KMS-11 (cell line): Measurements from ENCODE around the gene TRIM13.
"Not testable (repeated sequence)": the region's sequence is repeated elsewhere in the genome, so short reads cannot be mapped to it uniquely, and the experiment has no call there.

Experiments
- H2AFZ ChIP-seq: fragments of 200-600 bp; sonication (generic); 2 replicates; pipeline ENCODE4 v1.6.1; 2016; ENCODE audit warnings: antibody characterized with exemption, mixed run types, low read depth
- H3K27ac ChIP-seq: fragments of 200-600 bp; sonication (generic); 2 replicates; pipeline ENCODE4 v1.6.1; 2016; ENCODE audit warnings: mild to moderate bottlenecking, mixed run types
- H3K27me3 ChIP-seq: fragments of 200-600 bp; sonication (generic); 2 replicates; pipeline ENCODE4 v1.6.1; 2017; ENCODE audit warnings: mild to moderate bottlenecking, low read depth, mixed run types, moderate library complexity; ENCODE audit not compliant: insufficient read depth
- H3K36me3 ChIP-seq: fragments of 200-600 bp; sonication (generic); 2 replicates; pipeline ENCODE4 v1.6.1; 2017; ENCODE audit warnings: mild to moderate bottlenecking, mixed run types; ENCODE audit not compliant: insufficient read depth
- H3K4me1 ChIP-seq: fragments of 200-600 bp; sonication (generic); 2 replicates; pipeline ENCODE4 v1.6.1; 2016; ENCODE audit warnings: mild to moderate bottlenecking, low read depth, mixed run types; ENCODE audit not compliant: poor library complexity, severe bottlenecking
- H3K4me2 ChIP-seq: fragments of 200-600 bp; sonication (generic); 2 replicates; pipeline ENCODE4 v1.7.0; 2016; ENCODE audit warnings: mild to moderate bottlenecking, mixed run types
- H3K4me3 ChIP-seq: fragments of 200-600 bp; sonication (generic); IDR thresholded peaks from 2 replicates; pipeline ENCODE4 v1.6.1; 2017; ENCODE audit warnings: low read depth, low read length, mixed read lengths; ENCODE audit not compliant: insufficient read depth
- H3K79me2 ChIP-seq: fragments of 200-600 bp; sonication (generic); 2 replicates; pipeline ENCODE4 v1.6.1; 2016; ENCODE audit warnings: low read depth, mixed run types; ENCODE audit not compliant: insufficient read depth
- H3K9ac ChIP-seq: fragments of 200-600 bp; sonication (generic); 2 replicates; pipeline ENCODE4 v1.6.1; 2016; ENCODE audit warnings: mild to moderate bottlenecking, mixed run types
- H4K20me1 ChIP-seq: fragments of 200-600 bp; sonication (generic); 2 replicates; pipeline ENCODE4 v1.6.1; 2016; ENCODE audit warnings: mild to moderate bottlenecking, mixed run types; ENCODE audit not compliant: insufficient read depth
- TF ChIP-seq, protein P1 (sequence below): fragments of 200-600 bp; sonication (generic); conservative IDR thresholded peaks from 2 replicates; pipeline ENCODE4 v1.6.1; 2017; ENCODE audit warnings: low read depth, mild to moderate bottlenecking, antibody characterized with exemption, low read length, moderate library complexity, mixed read lengths

The TRIM13 gene, protein sequence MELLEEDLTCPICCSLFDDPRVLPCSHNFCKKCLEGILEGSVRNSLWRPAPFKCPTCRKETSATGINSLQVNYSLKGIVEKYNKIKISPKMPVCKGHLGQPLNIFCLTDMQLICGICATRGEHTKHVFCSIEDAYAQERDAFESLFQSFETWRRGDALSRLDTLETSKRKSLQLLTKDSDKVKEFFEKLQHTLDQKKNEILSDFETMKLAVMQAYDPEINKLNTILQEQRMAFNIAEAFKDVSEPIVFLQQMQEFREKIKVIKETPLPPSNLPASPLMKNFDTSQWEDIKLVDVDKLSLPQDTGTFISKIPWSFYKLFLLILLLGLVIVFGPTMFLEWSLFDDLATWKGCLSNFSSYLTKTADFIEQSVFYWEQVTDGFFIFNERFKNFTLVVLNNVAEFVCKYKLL

DNA sequence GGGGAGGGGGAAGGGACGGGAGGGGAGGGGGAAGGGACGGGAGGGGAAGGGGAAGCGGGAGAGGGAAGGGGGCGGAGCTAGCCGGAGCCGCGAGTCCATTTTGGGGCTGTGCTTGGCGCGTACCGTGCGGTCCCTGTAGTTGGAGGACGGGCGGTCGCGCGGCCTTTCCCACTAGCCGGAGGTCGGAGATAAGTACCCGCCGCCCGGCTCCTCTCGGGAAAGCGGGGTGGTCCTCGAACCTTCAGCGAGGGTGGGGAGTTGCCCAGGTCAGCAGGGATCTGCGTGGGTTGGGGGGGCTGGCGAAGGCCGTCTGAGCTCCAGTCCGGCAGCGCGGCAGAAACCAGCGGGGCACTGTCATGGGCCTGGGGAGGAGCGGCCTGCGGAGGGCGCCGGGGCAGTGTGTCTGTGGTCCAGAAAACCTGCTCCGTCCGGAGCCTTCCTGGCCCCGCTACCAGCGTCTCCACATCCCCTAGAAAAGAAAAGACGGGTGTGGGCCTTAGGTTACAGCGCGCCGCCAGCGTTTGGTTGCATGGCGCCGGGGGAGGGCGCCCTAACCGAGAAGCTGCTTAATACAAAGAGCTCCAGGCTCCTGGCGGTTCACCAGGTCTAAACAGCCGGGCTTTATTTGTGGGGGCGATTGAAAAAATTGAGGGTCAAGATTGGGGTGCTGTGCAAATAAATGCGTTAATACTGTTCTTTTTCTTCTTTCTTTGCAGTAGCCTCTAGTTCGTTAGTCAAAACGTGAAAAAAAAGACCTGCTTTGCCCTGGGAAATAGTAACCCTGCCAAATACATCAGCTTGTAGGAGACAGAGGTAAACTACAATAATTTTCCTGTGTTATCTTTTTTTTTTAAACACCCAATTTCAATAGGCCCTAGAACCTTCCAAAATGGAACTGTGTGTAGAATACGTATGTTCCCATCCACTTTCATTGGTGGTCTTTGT is at the start of gene TRIM13:
Gene TRIM13, plus strand, starts transcription at position 92 of the 945 bp plus-strand sequence. CDS start 14,899 bp downstream, outside the sequence.
- H3K36me3 ChIP-seq, result no peaks in the 10 kb centered on the region
- no peaks in the 10 kb centered on the region for H3K27me3 ChIP-seq
- H3K79me2 ChIP-seq, result peaks cover 25% of the 10 kb centered on the region; the same call in 1 of the 2 replicates

DNA sequence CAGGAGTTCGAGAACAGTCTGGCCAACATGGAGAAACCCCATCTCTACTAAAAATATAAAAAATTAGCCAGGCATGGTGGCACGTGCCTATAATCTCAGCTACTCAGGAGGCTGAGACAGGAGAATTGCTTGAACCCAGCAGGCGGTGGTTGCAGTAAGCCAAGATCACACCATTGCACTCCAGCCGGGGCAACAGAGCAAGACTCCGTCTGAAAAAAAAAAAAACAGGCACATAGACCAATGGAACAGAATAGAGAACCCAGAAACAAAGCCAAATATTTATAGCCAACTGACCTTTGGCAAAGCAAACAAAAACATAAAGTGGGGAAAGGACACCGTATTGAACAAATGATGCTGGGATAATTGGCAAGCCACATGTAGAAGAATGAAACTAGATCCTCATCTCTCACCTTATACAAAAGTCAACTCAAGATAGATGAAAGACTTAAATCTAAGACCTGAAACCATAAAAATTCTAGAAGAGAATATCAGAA is 48.0 kb upstream of the TRIM13 start:
- H2AFZ ChIP-seq, H3K27me3 ChIP-seq, H3K4me2 ChIP-seq, H3K9ac ChIP-seq, H4K20me1 ChIP-seq, H3K4me3 ChIP-seq, H3K79me2 ChIP-seq, H3K27ac ChIP-seq, H3K36me3 ChIP-seq, H3K4me1 ChIP-seq: not testable (repeated sequence)

More for the DNA sequence above, at the start of gene TRIM13:
- TF ChIP-seq, protein P1, sequence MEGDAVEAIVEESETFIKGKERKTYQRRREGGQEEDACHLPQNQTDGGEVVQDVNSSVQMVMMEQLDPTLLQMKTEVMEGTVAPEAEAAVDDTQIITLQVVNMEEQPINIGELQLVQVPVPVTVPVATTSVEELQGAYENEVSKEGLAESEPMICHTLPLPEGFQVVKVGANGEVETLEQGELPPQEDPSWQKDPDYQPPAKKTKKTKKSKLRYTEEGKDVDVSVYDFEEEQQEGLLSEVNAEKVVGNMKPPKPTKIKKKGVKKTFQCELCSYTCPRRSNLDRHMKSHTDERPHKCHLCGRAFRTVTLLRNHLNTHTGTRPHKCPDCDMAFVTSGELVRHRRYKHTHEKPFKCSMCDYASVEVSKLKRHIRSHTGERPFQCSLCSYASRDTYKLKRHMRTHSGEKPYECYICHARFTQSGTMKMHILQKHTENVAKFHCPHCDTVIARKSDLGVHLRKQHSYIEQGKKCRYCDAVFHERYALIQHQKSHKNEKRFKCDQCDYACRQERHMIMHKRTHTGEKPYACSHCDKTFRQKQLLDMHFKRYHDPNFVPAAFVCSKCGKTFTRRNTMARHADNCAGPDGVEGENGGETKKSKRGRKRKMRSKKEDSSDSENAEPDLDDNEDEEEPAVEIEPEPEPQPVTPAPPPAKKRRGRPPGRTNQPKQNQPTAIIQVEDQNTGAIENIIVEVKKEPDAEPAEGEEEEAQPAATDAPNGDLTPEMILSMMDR, result peak; percentile 76
- Histone ChIP-seq H4K20me1 (no peaks in the 10 kb centered on the region), H3K4me3 (no peak within 1 kb of the TSS), H3K9ac (peak within 1 kb of the TSS; percentile 86), H3K4me2 (peak within 1 kb of the TSS; percentile 71), H2AFZ (peak within 1 kb of the TSS; percentile 57), H3K27ac (peak within 1 kb of the TSS; percentile 82), H3K4me1 (peaks cover 7% of the 10 kb centered on the region)

DNA sequence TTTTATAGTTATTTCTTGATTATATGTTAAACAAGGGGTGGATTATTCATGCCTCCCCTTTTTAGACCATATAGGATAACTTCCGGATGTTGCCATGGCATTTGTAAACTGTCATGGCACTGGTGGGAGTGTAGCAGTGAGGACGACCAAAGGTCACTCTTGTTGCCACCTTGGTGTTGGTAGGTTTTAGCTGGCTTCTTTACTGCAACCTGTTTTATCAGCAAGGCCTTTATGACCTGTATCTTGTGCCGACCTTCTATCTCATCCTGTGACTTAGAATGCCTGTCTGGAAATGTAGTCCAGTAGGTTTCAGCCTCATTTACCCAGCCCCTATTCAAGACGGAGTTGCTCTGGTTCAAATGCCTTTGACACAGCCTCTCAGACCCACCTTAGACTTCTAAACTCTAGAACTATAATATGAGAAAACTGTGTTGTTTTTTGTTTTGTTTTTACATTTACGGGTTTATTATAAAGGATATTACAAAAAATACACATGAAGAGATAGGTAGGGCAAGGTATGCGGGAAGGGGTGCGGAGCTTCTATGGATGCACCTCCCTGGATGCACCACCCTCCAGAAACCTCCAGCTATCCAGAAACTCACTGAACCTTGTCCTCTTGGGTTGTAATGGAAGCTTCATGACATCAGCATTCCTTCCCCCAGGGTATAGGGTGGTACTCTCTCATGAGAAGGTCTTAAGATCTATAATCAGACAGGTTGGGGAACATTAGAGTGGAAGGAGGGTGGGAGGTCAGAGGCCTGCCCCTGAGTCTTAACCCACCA is 44.9 kb upstream of the TRIM13 start:
- Histone ChIP-seq H3K4me2 (no peak overlapping the region), H3K27ac (no peak overlapping the region), H3K79me2 (no peaks in the 10 kb centered on the region), H2AFZ (no peak overlapping the region), H3K4me3 (no peak overlapping the region), H3K27me3 (no peaks in the 10 kb centered on the region), H3K9ac (no peak overlapping the region), H4K20me1 (no peaks in the 10 kb centered on the region), H3K36me3 (no peaks in the 10 kb centered on the region), H3K4me1 (no peaks in the 10 kb centered on the region)
- TF ChIP-seq, protein P1, result no peak

DNA sequence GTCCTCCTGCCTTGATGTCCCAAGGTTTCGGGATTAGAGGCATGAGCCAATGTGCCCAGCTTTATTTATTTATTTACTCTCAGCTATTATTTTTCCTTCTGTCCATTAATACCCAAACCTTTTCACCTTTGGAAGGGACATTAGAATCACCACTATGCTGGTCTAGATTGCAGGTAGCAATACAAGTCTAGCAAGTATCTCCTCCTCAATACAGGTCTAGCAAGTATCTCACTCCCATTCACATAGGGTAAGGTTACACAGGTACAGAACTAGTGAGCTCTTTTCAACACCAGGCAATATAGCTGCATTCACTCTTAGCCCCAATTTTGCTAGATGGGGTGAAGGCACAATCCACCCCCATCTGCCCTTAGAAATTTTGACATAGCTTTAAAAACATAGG is 43.3 kb upstream of the TRIM13 start:
- H3K79me2 ChIP-seq, result no peaks in the 10 kb centered on the region
- no peak overlapping the region for H3K4me2 ChIP-seq
- H2AFZ ChIP-seq, result no peak overlapping the region
- no peaks in the 10 kb centered on the region for H3K4me1 ChIP-seq
- no peaks in the 10 kb centered on the region for H3K27me3 ChIP-seq
- no peak overlapping the region for H3K4me3 ChIP-seq
- TF ChIP-seq, protein P1, result no peak
- no peak overlapping the region for H3K9ac ChIP-seq
- H3K27ac ChIP-seq, result no peak overlapping the region
- no peaks in the 10 kb centered on the region for H4K20me1 ChIP-seq
- no peaks in the 10 kb centered on the region for H3K36me3 ChIP-seq
